Stimulated activated CD8-positive, alpha-beta memory T cell treated with anti-CD3 and anti-CD28 coated beads, Interleukin-7, amount 100 ng/mL, for 4 hours (primary cell): ENCODE data around the gene CCDC106.

Experiments
- DNase-seq, 2 donors: peaks; one replicate each; pipeline ENCODE4 v3.0.0-alpha.2; 2020; ENCODE audit warnings: low read depth in 2 of 2

The CCDC106 gene

GRCh38 chr19:55647732-55648584 lies at the start of gene CCDC106:
Gene CCDC106, plus strand, starts transcription at chr19:55648212. Its CDS starts 835 bp downstream, at chr19:55649047.
- peak in 1 of 2 donors; percentile 54 for DNase-seq

GRCh38 chr19:55598719-55599467 lies 49.1 kb upstream of the CCDC106 start:
- DNase-seq = peak; percentile 83 to 86

- peak; percentile 91 to 95 for DNase-seq
Measured at GRCh38 chr19:55599468-55599841, 48.6 kb upstream of the CCDC106 start, which contains the start of gene FIZ1. Gene FIZ1, minus strand, starts transcription at chr19:55599517. Its CDS starts 1,652 bp downstream, at chr19:55597865.

DNA sequence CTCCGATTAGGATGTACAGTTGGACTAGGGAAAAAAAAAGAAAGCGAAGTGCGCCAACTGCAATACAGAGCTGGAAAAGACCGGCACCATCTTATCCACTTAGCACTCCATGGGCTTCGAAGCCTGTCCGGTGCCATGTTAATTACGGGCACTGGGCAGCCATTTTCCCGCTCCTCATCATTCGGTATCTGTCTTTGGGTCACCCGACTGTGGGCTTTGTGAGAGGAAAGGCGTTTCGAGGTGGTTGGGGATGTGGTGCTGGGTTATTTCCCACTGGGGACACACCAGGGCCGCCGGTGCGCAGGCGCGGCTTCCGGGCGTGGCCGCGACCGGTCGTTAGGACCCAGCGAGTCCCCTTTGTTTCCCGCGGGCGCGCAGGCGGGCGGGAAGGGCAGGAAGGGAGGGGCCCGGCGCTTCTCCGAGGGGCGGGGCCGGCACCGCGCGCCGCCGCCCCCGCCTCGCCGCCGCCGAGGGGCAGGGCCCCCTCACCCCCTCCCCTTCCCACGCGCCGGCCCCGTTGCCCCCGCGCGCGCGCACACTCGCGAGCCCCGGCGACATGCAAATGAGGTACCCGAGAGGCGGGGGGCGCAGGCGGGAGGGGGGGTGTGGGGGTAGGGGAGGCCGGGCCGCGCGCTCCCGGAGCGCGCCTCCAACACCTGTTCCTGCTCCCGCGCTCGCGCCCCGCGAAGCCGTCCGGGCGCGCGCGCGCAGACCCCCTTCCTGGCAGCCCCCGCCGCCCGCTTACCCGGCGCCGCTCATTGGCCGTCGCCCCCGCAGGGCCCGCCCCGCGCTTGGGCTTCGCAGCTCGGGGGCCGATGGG lies 48.0 kb upstream of the CCDC106 start, which contains the start of gene ZNF524:
Gene ZNF524, plus strand, starts transcription at position 447 of the 820 bp plus-strand sequence. CDS start 1,825 bp downstream, outside the sequence.
- peak; percentile 73 to 81 for DNase-seq

- no peak for DNase-seq
Measured at GRCh38 chr19:55600662-55601028, 47.4 kb upstream of the CCDC106 start.

DNA sequence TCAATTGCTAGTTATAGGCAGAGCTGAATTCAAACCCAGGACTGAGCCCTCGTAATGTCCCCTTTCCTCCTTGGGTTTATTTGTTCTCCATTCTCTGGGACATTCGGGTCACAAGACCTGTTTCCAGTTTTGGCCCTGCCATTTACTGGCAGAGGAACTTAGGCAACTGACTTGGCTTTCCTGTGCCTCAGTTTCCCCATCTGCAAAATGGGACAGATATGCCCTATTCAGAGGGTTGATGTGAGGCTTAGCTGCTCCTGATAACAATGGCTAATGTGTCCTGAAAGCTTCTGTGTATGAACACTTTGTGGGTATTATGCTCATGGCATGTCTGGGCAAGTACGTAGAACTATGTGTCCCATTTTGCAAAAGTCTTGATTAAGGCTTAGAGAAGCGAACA lies 46.9 kb upstream of the CCDC106 start:
- no peak for DNase-seq

DNA sequence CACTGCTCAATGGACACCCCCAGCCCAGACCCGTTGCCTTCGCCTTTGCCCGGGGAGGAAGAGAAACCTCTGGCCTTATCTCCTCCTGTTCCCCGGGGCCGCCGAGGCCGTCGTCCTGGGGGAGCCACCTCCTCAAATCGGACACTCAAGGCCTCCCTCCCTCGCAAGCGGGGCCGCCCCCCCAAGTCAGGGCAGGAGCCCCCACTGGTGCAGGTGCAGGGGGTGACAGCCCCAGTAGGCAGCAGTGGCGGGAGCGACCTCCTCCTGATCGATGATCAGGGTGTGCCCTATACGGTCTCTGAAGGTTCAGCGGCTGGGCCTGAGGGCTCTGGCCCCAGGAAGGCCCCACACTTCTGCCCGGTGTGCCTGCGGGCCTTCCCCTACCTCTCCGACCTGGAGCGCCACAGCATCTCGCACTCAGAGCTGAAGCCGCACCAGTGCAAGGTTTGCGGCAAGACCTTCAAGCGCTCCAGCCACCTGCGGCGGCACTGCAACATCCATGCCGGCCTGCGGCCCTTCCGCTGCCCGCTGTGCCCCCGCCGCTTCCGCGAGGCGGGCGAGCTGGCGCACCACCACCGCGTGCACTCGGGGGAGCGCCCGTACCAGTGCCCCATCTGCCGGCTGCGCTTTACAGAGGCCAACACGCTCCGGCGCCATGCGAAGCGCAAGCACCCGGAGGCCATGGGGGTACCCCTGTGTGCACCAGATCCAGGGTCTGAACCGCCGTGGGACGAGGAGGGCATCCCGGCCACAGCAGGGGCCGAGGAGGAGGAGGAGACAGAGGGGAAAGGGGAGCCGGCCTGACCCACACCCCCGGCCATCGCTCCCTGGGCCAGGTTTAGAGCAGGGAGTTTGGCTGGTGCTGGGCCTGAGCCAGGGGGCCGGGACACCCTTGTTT lies 45.7 kb upstream of the CCDC106 start:
- DNase-seq = no peak

DNA sequence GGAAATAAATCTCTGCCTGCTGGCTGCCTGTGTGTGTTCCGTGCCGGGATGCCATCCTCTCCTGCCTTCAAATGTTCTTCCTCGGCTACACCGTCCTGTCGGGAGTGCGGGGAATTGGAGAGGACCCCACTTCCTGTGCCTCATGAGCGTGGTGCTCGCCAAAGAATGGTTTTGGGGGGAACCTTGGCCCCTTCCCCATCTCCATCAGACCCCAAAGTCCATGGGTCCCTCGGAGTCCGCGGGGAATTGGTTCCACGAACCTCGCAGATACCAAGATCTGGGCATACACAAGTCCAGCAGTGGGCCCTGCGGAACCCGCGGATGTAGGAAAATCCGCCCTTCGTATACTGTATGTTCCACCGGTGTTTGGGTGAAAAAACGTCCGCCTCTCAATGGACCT lies 44.9 kb upstream of the CCDC106 start:
- DNase-seq = no peak

DNA sequence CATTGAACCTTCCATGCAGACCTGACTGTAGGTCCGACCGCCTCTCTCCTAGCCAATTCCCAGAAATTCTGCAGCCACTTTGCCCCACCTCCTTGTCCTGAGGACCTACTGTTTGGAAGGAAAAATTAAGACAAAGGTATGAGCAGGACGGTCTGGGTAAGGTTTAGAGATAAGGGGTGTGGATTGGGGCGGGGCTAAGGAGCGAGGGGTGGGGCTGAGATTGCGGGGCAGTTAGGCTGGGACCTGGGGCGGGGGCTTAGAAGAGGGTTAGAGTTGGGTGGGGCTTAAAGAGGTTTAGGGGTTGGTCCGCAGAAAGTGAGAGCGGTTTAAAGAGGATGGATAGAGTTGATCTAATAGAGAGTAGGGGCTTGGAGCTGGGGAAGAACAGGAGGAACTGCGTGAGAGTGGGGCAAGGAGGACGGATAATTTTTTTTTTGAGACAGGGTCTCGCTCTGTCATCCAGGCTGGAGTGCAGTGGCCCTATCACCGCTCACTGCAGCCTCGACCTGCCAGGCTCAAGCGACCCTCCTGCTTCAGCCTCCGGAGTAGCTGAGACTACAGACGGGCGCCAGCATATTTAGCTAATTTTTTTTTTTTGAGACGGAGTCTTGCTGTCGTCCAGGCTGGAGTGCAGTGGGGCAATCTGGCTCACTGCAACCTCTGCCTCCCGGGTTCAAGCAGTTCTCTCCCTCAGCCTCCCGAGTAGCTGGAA lies 44.3 kb upstream of the CCDC106 start:
- no peak for DNase-seq

- DNase-seq = peak; percentile 97 to 99
Measured at GRCh38 chr19:55605207-55605636, 42.8 kb upstream of the CCDC106 start.

DNA sequence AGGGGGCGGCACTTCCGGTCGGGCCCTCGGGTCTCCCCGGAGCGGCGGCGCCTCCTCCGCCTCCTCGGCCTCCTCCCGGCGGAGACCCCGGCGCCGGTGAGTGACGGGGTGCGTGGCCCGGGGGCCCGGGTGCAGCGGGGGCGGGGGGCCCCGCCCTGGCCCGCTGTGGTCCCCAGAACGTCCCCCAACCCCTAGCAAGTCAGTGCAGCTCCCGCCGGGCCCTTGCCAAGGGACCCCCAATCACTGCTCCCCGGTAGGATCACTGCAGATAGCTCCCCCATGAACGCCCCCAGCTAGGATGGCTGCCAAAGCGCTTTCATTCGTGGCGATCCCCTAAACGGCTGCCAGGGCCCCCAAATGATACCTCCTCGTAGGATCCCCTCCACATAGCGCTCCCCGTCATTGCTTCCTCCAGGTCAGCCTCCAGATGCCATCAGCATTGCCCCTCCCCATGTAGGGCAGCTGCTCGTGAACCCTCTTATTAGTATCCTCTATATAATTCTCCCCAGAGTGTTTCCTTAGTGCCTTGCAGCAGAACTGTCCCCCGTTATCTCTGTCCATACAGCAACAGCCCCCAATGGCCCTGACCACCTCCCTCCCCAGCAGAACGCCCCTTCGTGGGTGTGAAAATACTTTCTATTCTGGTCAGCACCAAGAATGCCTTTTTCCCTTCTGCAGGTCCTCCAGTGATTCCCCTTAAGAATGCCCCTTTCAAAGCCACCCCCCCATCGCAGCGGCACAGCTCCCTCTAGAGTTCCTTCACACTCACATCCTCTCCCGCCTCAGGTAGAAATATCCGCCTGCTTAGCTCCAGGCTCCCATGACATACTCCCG lies 42.2 kb upstream of the CCDC106 start, which contains the start of gene ZNF865:
Gene ZNF865, plus strand, starts transcription at position 11 of the 834 bp plus-strand sequence. CDS start 7,972 bp downstream, outside the sequence.
- DNase-seq = peak; percentile 58

- no peak for DNase-seq
Measured at GRCh38 chr19:55606471-55606787, 41.6 kb upstream of the CCDC106 start.

GRCh38 chr19:55606817-55607216 lies 41.2 kb upstream of the CCDC106 start:
- no peak for DNase-seq

DNA sequence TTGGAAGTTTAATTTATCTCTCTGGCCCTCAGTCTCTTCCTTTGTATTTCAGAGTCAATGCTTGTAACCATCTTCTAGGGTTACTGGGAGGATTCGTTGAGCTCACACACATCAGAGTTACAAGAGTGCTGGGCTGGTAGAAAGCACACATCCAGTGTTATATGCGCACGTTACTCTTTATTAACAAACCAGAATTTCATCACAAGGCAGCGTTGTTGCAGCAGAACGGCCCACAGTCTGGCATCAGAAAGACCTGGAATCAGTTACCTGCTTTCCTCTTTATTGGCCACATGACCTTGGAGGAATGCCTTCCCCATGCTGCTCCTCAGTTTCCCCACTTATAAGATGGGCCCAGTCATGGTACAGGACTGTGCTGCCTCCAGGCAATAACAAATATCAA lies 38.7 kb upstream of the CCDC106 start:
- DNase-seq = no peak

GRCh38 chr19:55611300-55611982 lies 36.6 kb upstream of the CCDC106 start:
- no peak for DNase-seq

- DNase-seq = no peak
Measured at GRCh38 chr19:55611983-55612645, 35.9 kb upstream of the CCDC106 start.

DNA sequence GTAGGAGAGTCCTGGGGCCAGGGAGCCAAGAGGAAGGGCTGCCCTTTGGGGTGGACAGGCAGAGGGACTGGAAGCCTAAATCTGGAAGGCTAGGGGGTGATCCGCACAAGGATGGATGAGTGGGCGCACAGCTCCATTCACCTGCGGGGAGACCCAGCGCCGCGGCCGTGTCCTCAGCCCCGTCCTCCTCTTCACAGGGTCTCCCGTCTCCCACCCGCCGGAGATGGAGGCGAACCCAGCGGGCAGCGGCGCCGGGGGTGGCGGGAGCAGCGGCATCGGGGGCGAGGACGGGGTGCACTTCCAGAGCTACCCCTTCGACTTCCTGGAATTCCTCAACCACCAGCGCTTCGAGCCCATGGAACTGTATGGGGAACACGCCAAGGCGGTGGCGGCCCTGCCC lies 34.6 kb upstream of the CCDC106 start:
- no peak for DNase-seq
